GM19328 (cell line): Measurements from ENCODE around the gene MICAL2.

Source experiments
- ATAC-seq: cut with Tn5 transposase; IDR thresholded peaks from one replicate; pipeline ENCODE4 v1.9.1; 2021; ENCODE audit warnings: mild to moderate bottlenecking, moderate library complexity; ENCODE audit not compliant: unreplicated experiment

Gene MICAL2

GRCh38 chr11:12149672-12150225 lies 39.4 kb downstream of the MICAL2 start:
- ATAC-seq = no peak

- ATAC-seq = no peak
Observed at GRCh38 chr11:12150831-12151382, 40.5 kb downstream of the MICAL2 start.

GRCh38 chr11:12152321-12152720 lies 41.9 kb downstream of the MICAL2 start:
- no peak for ATAC-seq

GRCh38 chr11:12154871-12155668 lies 44.7 kb downstream of the MICAL2 start:
- no peak for ATAC-seq

- no peak for ATAC-seq
Observed at GRCh38 chr11:12155696-12156095, 45.3 kb downstream of the MICAL2 start.

GRCh38 chr11:12156301-12157140 lies 46.1 kb downstream of the MICAL2 start:
- ATAC-seq = no peak

- ATAC-seq = no peak
Observed at GRCh38 chr11:12157241-12157661, 46.9 kb downstream of the MICAL2 start.

GRCh38 chr11:12158909-12159308 lies 48.5 kb downstream of the MICAL2 start:
- ATAC-seq = no peak

- ATAC-seq = no peak
Observed at GRCh38 chr11:12159351-12160099, 49.1 kb downstream of the MICAL2 start.

GRCh38 chr11:12160231-12160630 lies 49.8 kb downstream of the MICAL2 start:
- no peak for ATAC-seq

- no peak for ATAC-seq
Observed at GRCh38 chr11:12160680-12161079, 50.3 kb downstream of the MICAL2 start.

- ATAC-seq = no peak
Observed at GRCh38 chr11:12161137-12161536, 50.7 kb downstream of the MICAL2 start.

- ATAC-seq = no peak
Observed at GRCh38 chr11:12161603-12162350, 51.4 kb downstream of the MICAL2 start.

GRCh38 chr11:12162652-12163051 lies 52.3 kb downstream of the MICAL2 start:
- no peak for ATAC-seq

- no peak for ATAC-seq
Observed at GRCh38 chr11:12163181-12163941, 53.0 kb downstream of the MICAL2 start.

- no peak for ATAC-seq
Observed at GRCh38 chr11:12164061-12165014, 53.9 kb downstream of the MICAL2 start.

GRCh38 chr11:12165237-12165875 lies 55.0 kb downstream of the MICAL2 start:
- ATAC-seq = no peak
